Endometrial microvascular endothelial cells (primary cell): ENCODE data around the gene PITX3. TPM values are rescaled to one million over a fixed set of nuclear protein-coding genes. Genes with fewer than 3 reads are reported as not detected.
"Not testable (repeated sequence)": the region's sequence is repeated elsewhere in the genome, so short reads cannot be mapped to it uniquely, and the experiment has no call there.

Source experiments
- in situ Hi-C: cut with HindIII; loops from 2 replicates; pipeline ENCODE4 v1.10.0; 2017; ENCODE audit warnings: low sequenced_read_pairs, low pct_unique_long_range_greater_than_20kb; ENCODE audit errors: inconsistent ontology term
- total RNA-seq: library from RNA; depleted of rRNA; stranded (reverse); fragments of >200 nt; gene quantifications from one replicate; pipeline ENCODE4 v1.2.3, GENCODE V29; 2015; ENCODE audit errors: inconsistent ontology term

Gene PITX3
- total RNA-seq, 1 donor from 2014 or later = not detected

DNA sequence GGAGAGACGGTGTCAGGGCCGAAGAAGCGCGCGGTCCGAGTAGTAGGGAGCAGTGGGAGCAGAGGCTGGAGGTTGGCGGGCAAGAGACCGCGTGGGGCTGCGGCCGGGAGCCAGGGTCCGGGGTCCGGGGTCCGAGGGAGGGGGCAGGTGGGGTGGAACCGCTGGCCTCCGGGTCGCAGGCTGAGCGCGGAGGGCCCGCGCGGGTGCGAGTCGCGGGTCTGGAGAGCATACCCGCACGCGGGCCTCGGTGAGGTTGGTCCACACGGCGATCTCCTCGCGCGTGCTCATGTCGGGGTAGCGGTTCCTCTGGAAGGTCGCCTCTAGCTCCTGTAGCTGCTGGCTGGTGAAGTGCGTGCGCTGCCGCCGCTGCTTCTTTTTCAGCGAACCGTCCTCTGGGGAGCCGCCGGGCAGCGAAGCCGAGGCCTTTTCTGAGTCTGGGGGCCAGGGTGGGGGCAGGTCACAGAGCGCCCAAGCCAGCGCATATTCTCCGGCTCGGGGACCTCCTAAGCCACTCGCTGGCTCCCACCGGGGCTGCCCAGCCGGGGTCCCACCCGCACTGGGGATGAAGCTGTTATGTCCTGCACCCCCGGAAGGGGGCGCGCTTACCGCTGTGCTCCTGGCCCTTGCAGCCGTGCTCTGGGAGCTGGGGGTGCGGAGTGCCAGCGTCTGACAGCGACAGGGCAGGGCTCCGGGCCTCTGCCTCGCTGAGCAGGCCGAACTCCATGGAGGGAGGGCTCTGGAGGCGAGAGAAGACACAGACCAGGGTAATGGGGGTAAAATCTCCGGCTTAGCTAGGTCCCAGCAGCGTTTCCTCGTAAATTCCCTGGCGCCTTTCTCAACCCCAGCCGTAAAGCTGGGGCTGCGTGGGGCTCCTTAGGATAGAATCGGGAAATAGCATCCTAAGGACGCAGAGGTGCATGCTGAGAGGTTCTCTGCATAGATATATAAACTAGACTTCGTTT lies 9.7 kb downstream of the PITX3 start:
- in situ Hi-C loops = no loop called here

DNA sequence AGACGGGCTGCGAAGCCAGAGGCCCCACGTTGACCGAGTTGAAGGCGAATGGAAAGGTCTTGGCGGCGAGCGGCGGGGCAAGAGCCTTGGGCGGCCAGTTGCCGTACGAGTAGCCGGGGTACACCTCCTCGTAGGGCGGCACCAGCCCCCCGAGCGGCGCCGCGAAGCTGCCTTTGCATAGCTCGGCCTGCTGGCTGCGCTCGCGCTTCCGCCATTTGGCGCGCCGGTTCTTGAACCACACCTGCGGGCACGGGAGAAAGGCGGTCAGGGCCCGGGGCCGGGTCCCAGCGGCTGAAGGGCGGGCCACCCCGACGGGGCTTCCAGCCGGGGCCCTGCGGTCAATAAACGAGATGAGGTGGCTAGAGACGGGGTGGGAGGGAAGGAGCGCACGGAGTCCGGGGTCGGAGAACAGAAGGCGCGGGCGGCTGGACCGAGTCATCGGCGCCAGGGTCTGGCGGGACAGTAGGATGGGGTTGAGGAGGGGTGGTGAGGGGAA lies 10.4 kb downstream of the PITX3 start:
- in situ Hi-C loops = no loop called here

DNA sequence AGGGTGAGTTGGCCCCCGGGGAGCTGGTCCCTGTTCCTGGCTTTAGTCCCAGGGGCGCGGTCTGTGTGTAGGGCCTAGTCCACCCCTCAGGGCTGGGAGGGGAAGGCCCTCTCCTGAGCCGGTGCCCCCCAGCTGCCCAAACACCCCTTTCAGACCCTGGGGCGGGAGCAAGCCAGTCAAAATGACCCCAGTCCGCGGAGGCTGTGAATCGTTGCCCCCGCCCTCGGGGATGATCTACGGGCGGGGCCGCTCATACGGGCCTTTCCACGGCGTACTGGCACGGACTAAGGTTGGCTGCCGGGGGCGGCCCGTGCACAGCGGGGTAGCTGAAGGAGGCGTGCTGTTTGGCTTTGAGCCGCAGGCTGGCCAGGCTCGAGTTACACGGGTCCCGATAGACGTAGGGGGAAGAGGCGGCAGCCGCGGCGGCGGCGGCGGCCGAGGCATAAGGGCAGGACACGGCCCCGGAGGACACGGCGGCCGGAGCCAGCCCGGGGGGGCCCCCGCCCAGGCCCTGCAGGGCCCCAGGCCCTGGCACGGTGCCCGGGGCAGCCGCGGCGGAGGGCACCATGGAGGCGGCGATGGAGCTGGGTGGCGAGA lies 10.9 kb downstream of the PITX3 start:
- in situ Hi-C loops = no loop called here

DNA sequence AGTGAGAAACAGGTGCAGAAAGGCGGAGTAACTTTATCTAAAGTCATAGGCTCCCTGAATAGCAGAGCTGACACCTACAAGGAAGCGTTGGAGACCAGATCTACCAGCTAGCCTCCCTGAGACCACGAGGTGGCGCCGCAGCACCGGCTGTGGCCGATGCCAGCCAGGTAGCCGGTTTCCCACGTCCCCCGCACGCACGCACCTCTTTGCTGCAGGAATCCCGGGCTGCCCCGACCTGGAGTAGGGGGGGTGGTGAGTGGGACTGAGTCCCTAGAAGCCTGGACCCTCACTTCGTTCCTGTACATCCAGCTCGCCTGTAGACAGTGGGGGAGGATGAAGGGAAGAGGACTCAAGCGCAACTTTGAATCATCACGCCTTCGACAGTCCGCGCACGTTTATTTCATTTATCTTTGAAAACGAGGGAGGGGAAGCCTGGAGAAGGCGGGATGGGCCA lies 11.5 kb downstream of the PITX3 start:
- in situ Hi-C loops = loop anchor here (5.0 kb wide), 2 partner anchors 32 to 142 kb away; no protein-coding TSS in a partner anchor

DNA sequence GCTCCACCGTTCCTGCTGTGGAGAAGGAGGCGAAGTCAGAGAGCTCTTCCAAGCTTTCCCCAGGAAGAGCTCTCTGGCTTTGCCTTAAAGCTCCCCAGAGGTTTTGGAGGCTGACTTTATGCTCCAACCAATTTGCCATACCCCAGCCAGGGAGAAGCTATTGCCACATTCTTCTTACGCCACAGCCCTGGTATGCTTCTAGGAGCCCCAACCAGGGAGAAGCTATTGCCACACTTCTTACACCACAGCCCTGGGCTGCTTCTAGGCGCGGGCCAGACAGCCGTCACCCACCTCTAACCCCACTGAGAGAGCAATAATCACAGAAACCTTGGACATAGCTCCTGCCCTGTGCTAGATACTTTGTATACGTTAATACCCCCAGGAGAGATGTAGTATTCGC lies 14.3 kb downstream of the PITX3 start:
- in situ Hi-C loops = loop anchor here (5.0 kb wide), 2 partner anchors 35 to 145 kb away; no protein-coding TSS in a partner anchor

DNA sequence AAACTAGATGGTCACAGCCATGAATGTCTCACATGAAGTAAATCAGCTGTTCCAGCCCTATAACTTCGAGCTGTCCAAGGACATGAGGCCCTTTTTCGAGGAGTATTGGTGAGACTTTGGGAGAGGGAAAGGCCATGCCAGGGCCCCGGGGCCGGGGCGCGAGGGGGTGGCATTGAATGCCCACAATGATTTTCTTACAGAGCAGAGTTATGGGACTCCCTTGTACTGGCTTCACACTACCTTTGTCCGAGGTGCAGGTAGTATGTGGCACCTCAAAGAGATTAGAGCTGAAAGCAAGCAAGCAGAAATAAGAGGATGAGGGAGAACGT lies 14.8 kb downstream of the PITX3 start:
- in situ Hi-C loops = loop anchor here (5.0 kb wide), 2 partner anchors 36 to 146 kb away; no protein-coding TSS in a partner anchor

DNA sequence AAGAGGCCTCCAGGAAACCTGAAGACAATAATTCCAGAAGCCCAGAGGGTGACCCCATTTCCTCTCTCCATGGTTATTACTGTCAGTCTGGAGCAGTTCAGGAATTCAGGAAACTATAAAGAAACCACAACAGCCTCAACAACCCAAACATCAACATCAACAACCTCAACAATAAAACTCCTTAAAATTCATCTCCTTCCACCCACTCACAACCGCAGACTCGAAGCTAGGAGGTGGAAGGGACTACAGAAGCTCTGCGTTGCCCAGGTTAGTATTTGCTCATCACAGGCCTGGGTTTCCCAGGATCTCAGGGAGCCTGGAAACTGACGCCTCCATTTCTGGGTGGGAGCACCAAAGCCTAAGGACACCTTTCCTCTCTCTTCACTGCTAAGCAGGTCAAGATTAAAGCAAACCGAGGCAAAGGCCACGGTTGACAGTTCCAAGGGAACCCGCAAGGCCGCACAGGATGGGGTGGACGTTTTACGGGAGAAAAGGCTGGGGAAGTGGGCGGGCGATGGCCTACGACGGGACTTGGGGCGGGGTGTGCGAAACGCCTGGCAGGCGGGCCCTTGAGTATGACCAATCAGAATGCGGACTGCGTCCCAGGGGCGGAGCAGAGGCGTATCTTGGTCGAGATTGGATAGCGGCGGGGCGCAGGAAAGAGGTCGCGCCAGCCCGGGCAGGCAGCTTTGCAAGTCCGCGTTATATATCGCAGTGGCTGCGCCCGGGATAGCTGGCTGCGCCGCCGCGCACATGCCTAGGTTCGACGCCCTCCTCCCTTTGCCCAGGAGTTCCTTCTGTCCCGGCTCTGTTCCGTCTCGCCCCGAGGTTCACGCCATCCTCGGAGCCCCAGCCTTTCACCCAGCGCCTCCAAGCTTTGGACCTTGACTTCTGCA lies 15.4 kb downstream of the PITX3 start, which contains the start of gene ELOVL3:
Gene ELOVL3, plus strand, starts transcription at position 654 of the 896 bp plus-strand sequence. CDS start 250 bp downstream, outside the sequence.
- in situ Hi-C loops = loop anchor here (5.0 kb wide), 2 partner anchors 36 to 146 kb away; no protein-coding TSS in a partner anchor

DNA sequence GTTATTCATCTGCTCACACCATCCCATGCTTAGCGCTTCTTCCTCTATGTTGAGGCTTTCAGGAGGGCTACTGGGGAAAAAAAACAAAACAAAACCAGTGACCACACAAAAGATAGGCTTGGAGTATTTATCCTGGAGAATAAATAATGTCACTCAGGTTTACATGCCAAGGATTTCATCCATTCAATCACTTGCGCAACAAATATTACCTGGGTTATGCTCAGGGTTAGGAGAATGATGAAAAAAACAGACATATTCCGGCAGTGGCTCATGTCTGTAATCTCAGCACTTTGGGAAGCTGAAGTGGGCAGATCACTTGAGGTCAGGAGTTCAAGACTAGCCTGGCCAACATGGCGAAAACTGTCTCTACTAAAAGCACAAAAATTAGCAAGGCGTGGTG lies 18.5 kb downstream of the PITX3 start:
- in situ Hi-C loops = no loop called here

DNA sequence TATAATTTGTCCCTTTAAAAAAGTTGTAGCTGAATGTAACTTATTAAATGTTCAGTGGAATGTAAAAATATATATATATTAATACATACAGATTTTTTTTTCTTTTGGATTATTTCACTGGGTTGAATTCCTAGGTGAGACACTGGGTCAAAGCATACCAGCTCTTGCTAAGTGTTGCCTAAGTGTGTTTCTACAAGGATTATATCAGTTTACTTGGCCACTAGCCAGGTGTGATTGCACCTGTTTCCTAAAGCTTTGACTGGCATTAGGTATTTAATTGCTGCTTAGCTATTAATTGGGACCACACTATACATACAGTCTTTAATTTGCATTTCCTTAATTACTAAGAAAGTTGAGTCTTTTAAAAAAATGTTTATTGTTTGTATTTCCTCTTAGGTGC lies 20.7 kb downstream of the PITX3 start:
- in situ Hi-C loops = no loop called here

DNA sequence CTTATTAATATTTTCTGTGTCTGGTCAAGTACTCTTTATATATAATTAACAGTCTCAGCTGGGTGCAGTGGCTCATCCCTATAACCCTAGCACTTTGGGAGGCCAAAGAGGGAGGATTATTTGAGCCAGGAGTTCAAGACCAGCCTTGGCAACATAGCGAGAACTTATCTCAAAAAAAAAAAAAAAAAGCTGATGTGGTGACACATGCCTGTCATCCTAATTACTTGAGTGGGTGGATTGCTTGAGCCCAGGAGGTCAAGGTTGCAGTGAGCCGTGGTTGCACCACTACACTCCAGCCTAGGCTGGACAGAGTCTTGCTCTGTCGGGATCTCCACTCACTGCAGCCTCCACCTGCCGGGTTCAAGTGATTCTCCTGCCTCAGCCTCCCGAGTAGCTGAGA lies 21.9 kb downstream of the PITX3 start:
- in situ Hi-C loops = no loop called here

DNA sequence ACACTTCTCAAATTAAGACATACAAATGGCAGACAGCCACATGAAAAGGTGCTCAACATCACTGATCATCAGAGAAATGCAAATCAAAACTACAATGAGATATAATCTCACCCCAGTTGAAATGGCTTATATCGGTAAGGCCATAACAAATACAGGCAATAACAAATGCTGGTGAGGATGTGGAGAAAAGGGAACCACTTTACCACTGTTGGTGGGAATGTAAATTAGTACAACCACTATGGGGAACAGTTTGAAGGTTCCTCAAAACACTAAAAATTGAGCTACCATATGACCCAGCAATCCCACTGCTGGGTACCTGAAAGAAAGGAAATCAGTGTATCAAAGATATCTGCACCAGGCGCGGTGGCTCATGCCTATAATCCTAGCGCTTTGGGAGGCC lies 27.7 kb downstream of the PITX3 start:
- in situ Hi-C loops = not testable (repeated sequence)

DNA sequence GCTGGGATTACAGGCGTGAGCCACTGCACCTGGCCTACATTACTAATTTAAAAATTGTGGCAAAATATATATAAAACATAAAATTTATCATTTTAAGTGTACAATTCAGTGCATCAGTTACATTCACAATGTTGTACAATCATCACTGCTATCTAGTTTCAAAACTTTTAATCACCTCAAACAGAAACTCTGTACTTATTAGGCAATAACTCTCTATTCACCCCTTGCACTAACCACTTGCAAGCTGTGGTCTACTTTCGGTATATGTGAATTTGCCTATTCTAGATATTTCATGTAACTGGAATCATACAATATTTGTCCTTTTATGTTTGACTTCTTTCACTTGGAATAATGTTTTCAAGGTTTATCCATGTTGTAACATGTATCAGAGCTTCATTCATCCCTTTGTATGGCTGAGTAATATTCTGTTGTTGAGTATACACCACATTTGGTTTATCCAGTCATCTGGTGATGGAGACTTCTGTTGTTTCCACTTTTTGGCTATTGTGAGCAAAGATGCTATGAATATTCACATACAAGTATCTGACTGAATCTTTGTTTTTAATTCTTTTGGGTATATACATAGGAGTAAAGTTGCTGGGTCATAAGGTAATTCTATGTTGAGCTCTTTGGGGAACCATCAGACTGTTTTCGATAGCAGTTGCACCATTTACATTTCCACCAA lies 29.6 kb downstream of the PITX3 start:
- in situ Hi-C loops = no loop called here

DNA sequence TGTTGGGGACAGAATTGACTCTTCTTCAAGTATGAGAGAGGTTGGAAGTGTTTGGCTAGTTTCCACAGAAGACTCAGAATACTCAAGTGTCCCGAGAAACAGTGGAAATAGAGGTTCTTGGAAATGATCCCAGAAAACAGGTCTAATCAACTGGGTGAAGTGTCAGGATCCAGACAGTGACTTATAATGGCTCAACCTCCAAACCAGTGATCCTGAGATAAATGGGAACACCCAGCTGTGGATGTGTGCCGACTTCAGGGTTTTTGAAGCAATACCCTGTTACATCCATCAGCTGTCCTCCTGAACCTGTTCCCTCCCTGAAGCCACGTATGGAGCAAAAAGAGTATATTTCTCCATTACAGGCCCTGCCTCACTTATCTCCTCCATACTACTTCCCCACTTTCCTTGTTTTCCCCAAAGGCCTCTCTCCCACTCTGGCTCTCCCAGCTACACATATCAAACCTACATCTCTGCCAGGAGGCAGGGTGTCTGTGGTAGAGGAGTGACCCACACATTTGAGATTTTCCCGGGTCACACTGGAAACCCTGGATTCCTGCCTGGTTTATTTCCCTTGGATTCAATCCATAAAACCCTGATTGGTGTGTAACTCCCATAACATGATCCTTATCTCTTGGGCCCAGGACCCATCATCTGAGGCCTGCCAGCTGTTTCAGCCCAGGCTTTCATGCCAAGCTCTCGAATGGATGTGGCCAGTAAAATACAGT lies 32.8 kb downstream of the PITX3 start:
- in situ Hi-C loops = no loop called here

DNA sequence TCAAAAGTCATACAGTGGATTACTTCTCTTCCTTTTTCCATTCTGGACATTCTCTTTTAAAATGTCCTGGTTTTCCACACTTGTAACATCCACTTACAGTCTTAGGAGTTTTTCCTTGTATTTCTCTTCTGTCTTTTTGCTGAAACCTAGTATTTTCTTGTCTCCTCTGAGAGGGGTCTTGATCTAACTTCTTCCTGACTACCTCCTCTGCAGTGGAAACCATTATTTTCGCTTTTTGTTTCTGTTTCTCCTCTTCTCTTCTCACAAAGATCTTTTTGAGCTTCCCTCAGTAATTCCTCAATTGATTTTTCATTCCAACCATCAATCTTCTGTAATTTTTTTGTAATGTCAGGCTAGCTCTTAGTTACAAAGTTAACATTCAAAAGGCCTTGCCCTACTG lies 38.9 kb downstream of the PITX3 start:
- in situ Hi-C loops = no loop called here

DNA sequence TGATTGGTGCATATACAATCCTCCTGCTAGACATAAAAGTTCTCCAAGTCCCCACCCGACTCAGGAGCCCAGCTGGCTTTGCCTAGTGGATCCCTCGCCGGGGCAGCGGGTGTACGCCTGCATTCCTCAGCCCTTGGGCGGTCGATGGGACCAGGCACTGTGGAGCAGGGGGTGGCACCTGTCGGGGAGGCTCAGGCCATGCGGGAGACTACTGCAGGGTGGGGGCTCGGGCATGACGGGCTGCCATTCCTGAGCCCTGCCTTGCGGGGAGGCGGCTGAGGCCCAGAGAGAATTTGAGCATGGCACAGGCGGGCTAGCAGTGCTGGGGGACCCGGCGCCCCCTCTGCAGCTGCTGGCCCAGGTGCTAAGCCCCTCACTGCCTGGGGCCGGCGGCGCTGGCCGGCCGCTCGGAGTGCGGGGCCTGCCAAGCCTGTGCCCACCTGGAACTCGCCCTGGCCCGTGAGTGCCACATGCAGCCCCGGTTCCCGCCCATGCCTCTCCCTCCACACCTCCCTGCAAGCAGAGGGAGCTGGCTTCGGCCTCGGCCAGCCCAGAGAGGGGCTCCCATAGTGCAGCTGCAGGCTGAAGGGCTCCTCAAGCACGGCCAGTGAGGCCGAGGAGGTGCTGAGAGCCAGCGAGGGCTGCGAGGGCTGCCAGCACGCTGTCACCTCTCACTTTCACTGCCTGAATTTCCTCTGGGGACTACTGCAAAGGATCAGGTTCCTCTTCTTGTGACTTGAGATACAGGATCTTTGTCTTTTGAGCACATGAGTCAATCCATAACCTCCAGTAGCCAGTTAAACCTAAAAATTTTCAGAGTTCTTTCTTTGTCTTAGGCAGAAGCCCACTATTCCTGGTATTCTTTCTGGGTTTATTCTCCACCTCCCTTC lies 40.3 kb downstream of the PITX3 start:
- in situ Hi-C loops = no loop called here

DNA sequence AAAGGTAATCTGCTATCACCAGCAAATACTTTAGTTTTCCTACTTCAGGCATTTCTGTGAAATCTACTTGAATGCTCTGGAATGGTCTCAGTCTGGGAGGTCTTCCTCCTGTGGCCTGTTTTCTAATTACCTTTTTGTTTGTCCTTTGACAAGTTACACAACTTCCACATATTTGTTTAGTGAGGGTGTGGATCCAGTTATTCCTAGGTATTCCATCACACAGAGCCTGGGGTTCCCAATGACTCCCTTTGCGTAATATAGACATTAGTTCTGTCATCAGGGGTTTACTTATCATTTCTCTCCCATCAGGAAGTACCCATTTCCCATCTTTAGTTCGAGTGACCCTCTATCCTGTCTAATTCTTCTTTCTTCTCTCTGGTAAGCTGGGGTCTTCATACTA lies 43.3 kb downstream of the PITX3 start:
- in situ Hi-C loops = no loop called here

DNA sequence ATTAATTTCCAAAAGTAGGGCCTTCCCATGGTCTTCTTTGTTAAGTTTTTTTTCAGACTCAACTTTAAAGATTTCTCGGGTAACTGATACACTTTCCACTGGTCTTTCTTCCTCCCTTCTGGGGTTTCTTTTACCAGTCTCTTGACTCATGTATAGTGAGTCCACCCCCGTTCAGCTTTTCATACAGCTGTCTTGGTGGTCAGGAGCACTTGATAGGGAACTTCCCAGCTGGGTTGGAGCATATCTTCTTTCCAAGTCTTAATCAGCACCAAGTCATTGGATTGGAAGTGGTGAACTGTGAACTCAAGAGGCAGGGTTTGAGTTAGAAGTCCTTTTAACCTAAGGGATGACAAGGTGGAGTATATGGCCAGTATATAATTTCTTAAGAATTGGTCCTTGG lies 44.4 kb downstream of the PITX3 start:
- in situ Hi-C loops = no loop called here
